Suppressor macrophage treated with lipopolysaccharide for 1 hour (primary cell): ENCODE data around the gene PRG2.
"Not testable (repeated sequence)": the region's sequence is repeated elsewhere in the genome, so short reads cannot be mapped to it uniquely, and the experiment has no call there.

Source experiments
- DNase-seq, 3 donors: peaks; one replicate each; pipeline ENCODE4 v3.0.0-alpha.2; 2020 to 2022

PRG2 gene

GRCh38 chr11:57364851-57365660 lies 25.4 kb downstream of the PRG2 start:
- DNase-seq, result no peak

GRCh38 chr11:57363131-57364080 lies 27.0 kb downstream of the PRG2 start:
- no peak for DNase-seq

- DNase-seq, result no peak
Measured at GRCh38 chr11:57361926-57362325, 28.5 kb downstream of the PRG2 start.

GRCh38 chr11:57361420-57361819 lies 29.0 kb downstream of the PRG2 start:
- DNase-seq, result not testable (repeated sequence)

- DNase-seq, result no peak
Measured at GRCh38 chr11:57360991-57361390, 29.5 kb downstream of the PRG2 start.

DNA sequence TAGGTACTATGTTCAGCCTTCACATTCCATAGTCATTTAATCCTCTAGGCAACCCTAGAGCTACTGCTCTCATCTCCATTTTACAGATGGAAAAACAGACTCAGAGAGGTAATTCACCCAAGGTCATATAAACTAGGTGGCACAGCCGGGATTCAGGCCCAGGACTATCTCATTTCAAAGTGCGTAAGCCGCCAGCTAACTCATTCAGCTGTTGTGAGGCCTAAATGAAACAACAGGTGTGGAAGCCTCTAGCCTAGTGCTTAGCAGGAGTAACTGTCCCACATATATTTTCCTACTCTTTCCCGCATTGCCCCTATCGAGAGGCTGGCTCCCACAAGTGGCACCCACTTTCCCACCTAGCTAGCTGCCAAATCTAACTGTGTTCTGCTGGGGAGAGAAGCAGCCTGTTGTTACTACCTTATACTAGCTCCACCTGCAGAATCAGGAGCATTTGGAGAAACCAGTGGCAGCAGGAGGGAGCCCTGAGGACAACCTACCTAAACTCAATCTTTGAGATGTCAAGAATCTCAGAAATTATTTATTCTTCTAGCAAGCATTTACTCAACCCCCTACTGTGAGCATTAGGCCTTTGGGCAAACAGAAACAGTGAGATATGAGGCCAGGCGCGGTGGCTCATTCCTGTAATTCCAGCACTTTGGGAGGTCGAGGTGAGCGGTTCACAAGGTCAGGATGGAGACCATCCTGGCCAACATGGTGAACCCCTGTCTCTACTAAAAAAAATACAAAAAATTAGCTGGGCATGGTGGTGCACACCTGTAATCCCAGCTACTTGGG lies 30.4 kb downstream of the PRG2 start:
- no peak for DNase-seq

DNA sequence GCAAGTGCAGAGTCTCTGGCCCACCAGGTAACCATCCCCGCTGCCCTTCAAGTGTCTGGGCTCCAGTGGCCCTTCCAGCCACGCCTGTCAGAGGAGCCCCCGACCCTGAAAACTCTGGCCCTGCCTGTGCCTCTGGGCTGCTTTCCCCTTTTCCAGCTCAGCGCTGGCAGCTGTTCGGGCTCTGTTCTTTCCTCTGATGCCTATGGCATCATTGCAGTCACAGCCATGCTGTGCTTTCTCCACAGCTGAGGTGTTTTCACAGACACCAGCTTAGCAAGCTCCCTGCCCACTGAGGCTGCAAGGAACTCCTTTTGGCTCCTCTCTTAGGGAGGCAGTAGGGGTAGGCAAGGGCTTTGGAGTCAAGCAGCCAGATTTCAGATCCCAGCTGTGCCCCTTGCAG lies 31.1 kb downstream of the PRG2 start:
- DNase-seq, result no peak

DNA sequence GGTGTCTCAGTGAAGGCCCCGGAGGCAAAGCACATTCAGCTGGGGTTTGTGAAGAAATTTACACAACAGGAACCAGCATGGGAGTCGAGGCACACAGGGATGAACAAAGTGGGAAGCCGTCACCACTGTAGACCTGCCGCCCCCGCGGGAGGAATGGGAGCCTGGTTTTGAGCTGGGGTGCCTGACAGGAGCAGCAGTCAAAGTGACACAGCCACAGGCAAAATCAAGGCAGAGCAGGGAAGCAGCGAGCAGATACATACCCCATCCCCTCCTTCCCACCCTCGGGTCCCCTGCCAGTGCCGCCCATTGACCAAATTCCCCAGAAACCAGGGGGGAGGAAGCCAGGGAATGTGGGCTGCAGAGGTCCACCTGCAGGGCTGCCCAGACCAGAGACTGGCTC lies 31.5 kb downstream of the PRG2 start:
- DNase-seq, result no peak

GRCh38 chr11:57358543-57358961 lies 31.9 kb downstream of the PRG2 start:
- DNase-seq, result peak; percentile 60 to 79 (median 60)

DNA sequence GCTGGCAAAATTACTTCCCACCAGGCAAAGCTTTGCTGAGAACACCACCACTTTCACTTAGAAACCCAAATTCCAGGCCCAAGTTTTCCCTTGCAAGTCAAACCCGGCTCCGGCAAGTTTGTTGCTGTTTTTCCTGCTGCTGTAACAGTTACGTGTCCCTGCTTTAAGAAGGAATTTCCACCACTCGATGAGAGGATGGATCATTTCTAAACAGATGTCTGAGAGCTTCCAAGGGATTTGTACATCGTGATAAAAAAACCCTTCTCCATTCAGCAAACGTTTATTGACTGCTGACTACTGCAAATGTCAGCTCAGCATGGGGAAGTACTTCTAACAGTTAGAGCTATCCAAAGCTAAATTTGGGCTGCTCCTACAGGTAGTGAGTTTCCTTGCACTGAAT lies 32.6 kb downstream of the PRG2 start:
- DNase-seq, result peak; percentile 31 to 62 (median 46)

GRCh38 chr11:57357310-57357709 lies 33.1 kb downstream of the PRG2 start:
- DNase-seq, result no peak

DNA sequence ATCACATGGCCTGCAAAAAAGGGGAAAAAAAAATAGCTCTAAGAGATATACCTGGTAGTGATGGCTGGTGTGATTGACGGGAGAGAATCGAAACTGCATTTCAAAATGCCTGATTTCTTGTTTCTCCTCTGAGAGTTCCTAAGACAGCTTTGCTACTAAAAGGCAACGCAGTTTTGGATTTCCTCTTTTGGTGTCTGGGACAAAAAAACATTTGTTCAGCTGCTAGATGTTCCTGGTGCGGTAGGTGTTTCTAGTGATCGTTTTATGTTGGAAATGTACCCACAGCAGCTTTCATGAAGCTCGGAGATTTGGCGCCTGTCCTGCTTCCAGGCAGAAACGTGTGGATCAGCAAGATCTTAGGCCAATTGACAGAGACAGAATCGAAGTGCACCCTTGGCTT lies 34.2 kb downstream of the PRG2 start:
- DNase-seq, result peak; percentile 34 to 52 (median 45)

GRCh38 chr11:57354699-57355098 lies 35.8 kb downstream of the PRG2 start:
- peak; percentile 41 to 66 (median 66) for DNase-seq

GRCh38 chr11:57353852-57354251 lies 36.6 kb downstream of the PRG2 start:
- peak; percentile 61 to 72 (median 63) for DNase-seq

DNA sequence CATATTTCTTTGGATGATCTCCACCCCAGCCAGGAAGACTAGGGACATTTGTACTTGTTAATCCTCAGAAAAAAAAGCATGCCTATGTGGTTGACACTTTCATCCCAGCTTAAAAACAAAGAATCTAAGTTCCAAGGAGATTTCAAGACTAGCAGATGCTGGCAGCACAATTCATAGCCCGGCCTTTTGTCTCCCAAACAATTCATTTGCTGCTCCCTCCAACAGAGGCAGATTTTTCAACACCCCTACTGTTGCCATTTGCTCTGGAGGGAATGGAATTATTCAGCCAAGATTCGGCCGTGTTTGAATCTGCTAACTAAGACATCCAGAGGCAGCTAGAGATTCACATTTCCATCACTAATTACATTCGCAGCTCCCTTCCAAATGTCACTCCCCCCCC lies 37.0 kb downstream of the PRG2 start:
- DNase-seq, result no peak

DNA sequence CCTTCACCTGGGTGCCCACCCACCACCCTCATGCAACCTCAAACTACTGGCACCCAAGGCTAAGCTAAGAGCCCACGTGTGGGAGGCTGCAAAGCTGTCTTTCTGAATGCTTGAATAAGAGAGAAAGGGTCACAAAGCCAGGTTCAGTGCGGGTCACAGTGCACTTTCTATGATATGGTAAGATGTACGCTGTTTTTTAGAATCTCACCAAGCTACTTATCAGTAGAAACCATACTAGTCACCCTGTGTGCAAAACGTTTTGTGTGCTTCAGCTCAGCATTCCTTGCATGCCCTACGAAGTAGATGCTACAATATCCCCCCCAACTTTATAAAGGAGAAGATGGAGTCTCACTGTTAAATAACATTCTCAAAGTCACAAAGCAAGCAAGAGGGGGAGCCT lies 37.4 kb downstream of the PRG2 start:
- DNase-seq, result no peak

- DNase-seq, result peak; percentile 56 to 78 (median 68)
Measured at GRCh38 chr11:57349491-57350274, 40.8 kb downstream of the PRG2 start.

- DNase-seq, result peak; percentile 24 to 54 (median 37)
Measured at GRCh38 chr11:57348636-57349313, 41.7 kb downstream of the PRG2 start.

DNA sequence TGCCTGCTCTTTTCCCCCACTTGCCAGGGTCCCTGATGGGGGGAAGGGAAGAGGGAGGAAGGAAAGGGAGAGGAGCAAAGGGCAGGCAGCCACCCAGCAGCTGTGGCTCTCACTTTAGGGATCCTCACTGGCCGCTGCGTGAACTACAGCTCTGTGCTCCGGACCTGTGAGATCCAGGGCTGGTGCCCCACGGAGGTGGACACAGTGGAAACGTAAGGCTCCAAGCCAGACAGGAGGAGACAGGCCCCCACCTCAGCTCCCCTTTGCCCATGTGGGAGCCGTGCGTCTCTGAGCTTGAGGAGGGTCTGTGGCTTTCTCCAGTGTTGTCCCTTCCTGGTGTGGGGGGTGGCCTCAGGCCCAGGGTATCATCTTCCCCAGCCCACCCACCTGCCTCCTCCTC lies 42.4 kb downstream of the PRG2 start:
- DNase-seq, result no peak

GRCh38 chr11:57347336-57347735 lies 43.1 kb downstream of the PRG2 start:
- no peak for DNase-seq

GRCh38 chr11:57345555-57346211 lies 44.8 kb downstream of the PRG2 start:
- DNase-seq, result peak; percentile 77 to 86 (median 85)
